Neuronal stem cell (in vitro differentiated cells): ENCODE results near the gene MYLK3.
"Not testable (repeated sequence)": the region's sequence is repeated elsewhere in the genome, so short reads cannot be mapped to it uniquely, and the experiment has no call there.

Experiments
- DNase-seq: peaks from one replicate; pipeline ENCODE4 v3.0.0-alpha.2; 2013; ENCODE audit warnings: low spot score
- H2AFZ ChIP-seq: one replicate; pipeline ENCODE4 v1.6.1; 2013; ENCODE audit warnings: mild to moderate bottlenecking, low read length, inconsistent platforms
- H2AK5ac ChIP-seq: 2 replicates; pipeline ENCODE4 v1.6.1; 2013; ENCODE audit warnings: low read depth, mild to moderate bottlenecking, inconsistent platforms, low read length, moderate library complexity, mixed read lengths
- H2BK120ac ChIP-seq: 2 replicates; pipeline ENCODE4 v1.6.1; 2013; ENCODE audit warnings: low read depth, mild to moderate bottlenecking, inconsistent platforms, low read length, moderate library complexity, mixed read lengths
- H2BK12ac ChIP-seq: one replicate; pipeline ENCODE4 v1.6.1; 2013; ENCODE audit warnings: low read length, inconsistent platforms
- H2BK15ac ChIP-seq: 2 replicates; pipeline ENCODE4 v1.6.1; 2013; ENCODE audit warnings: mild to moderate bottlenecking, low read length, inconsistent platforms, mixed read lengths
- H2BK5ac ChIP-seq: one replicate; pipeline ENCODE4 v1.6.1; 2013; ENCODE audit warnings: inconsistent platforms, mild to moderate bottlenecking, low read length, moderate library complexity
- H3K14ac ChIP-seq: one replicate; pipeline ENCODE4 v1.6.1; 2013; ENCODE audit warnings: low read length, inconsistent platforms
- H3K18ac ChIP-seq: 2 replicates; pipeline ENCODE4 v1.6.1; 2013; ENCODE audit warnings: low read length, inconsistent platforms
- H3K23ac ChIP-seq: 2 replicates; pipeline ENCODE4 v1.6.1; 2013; ENCODE audit warnings: low read depth, mild to moderate bottlenecking, mixed read lengths, low read length, inconsistent platforms; ENCODE audit not compliant: poor library complexity
- H3K27ac ChIP-seq: replicated peaks from 3 replicates; pipeline ENCODE4 v1.5.1; 2013; ENCODE audit warnings: low read length, inconsistent platforms
- H3K27me3 ChIP-seq, 3 experiments: 2 replicates each; pipeline ENCODE4 v1.6.1; 2013; ENCODE audit warnings: low read length in 3 of 3, mild to moderate bottlenecking in 2 of 3, inconsistent platforms in 1 of 3, low read depth in 1 of 3, mixed read lengths in 1 of 3, moderate library complexity in 1 of 3; ENCODE audit not compliant: control insufficient read depth in 3 of 3, insufficient read depth in 3 of 3
- H3K36me3 ChIP-seq, 2 donors: replicated peaks in 1 of 2; 2 replicates each; pipeline ENCODE4 v1.6.1; 2013; ENCODE audit warnings: low read length in 2 of 2; ENCODE audit not compliant: control insufficient read depth in 2 of 2, insufficient read depth in 2 of 2
- H3K4ac ChIP-seq: 2 replicates; pipeline ENCODE4 v1.6.1; 2013; ENCODE audit warnings: inconsistent platforms, mild to moderate bottlenecking, low read length, moderate library complexity
- H3K4me1 ChIP-seq, 2 donors: 1 replicate in 1 of 2; 2 replicates in 1 of 2; pipeline ENCODE4 v1.6.1; 2013; ENCODE audit warnings: low read length in 2 of 2, low read depth in 1 of 2; ENCODE audit not compliant: control insufficient read depth in 2 of 2, insufficient read depth in 1 of 2
- H3K4me2 ChIP-seq: one replicate; pipeline ENCODE4 v1.6.1; 2013; ENCODE audit warnings: mild to moderate bottlenecking, low read length, inconsistent platforms; ENCODE audit not compliant: insufficient read depth, poor library complexity, severe bottlenecking
- H3K4me3 ChIP-seq, 2 donors: 2 replicates each; pipeline ENCODE4 v1.5.1; 2013; ENCODE audit warnings: low read length in 2 of 2, mild to moderate bottlenecking in 2 of 2, inconsistent platforms in 1 of 2, moderate library complexity in 1 of 2
- H3K79me1 ChIP-seq: one replicate; pipeline ENCODE4 v1.6.1; 2013; ENCODE audit warnings: low read depth, mild to moderate bottlenecking, inconsistent platforms, low read length, moderate library complexity
- H3K9ac ChIP-seq: one replicate; pipeline ENCODE4 v1.6.1; 2013; ENCODE audit warnings: mild to moderate bottlenecking, low read depth, low read length, inconsistent platforms; ENCODE audit not compliant: poor library complexity
- H3K9me3 ChIP-seq, 2 donors: replicated peaks in 1 of 2; 2 replicates each; pipeline versions ENCODE3 to v1.6.1; 2013; ENCODE audit warnings: low read length in 2 of 2, mild to moderate bottlenecking in 2 of 2, inconsistent platforms in 1 of 2, low read depth in 1 of 2, mixed read lengths in 1 of 2, moderate library complexity in 1 of 2; ENCODE audit not compliant: control insufficient read depth in 2 of 2, insufficient read depth in 1 of 2
- H4K8ac ChIP-seq: one replicate; pipeline ENCODE4 v1.6.1; 2013; ENCODE audit warnings: low read depth, mild to moderate bottlenecking, inconsistent platforms, low read length, moderate library complexity
- H4K91ac ChIP-seq: one replicate; pipeline ENCODE4 v1.6.1; 2013; ENCODE audit warnings: low read length, low read depth, mild to moderate bottlenecking, inconsistent platforms; ENCODE audit not compliant: poor library complexity
- WGBS, 2 donors: extraction: QIAGEN DNeasy Blood & Tissue Kit; methylation state at CpG; one replicate each; pipeline ENCODE4 v1.1.7; 2013; ENCODE audit warnings: missing lambda C conversion rate in 2 of 2, mixed read lengths in 1 of 2; ENCODE audit not compliant: insufficient read length in 2 of 2, insufficient replicate concordance in 1 of 2; ENCODE audit errors: extremely low coverage in 2 of 2; 5-methylcytosine and 5-hydroxymethylcytosine counted together

The MYLK3 gene

DNA sequence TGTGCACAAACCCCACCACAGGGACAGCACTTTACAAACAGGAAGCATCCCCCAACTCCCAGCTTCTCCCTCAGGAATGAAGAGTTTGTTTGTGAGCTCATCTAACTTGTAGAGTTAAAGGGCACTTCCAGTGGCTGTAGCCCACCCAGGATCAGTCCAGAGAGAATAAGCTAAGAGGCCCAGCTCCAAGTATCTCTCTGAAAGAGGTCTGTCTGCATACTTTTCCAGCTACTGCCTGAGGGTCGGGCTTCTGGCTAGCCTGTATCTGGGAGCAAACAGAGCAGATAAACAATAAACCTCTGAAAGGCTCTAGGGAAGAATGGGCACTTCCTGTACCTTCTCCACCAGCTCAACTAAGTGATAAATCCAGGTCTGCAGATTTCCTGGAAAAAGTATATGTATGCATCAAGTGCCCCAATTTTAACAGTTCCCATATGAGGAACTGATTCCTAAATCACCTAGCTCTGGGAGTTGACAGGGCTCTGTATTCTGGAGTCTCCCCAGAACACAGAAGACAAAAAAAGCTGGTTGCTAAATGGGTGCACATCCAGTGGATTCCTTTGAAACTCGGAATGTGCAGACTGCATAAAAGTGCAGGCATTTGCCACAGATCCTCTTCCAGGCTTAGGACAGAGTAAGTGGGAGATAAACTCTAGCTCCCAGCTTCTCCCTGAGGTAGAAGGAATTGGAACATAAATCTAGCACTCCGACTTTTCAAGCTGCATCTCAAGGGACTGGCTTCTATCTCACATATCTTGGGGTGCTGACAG lies 37.1 kb upstream of the MYLK3 start:
- H2BK12ac ChIP-seq = no peak overlapping the region
- H3K9ac ChIP-seq = no peak overlapping the region
- no peak overlapping the region for H2BK5ac ChIP-seq
- H2BK120ac ChIP-seq = no peak overlapping the region
- H3K4ac ChIP-seq = no peak overlapping the region
- H3K79me1 ChIP-seq = no peaks in the 10 kb centered on the region
- H2AK5ac ChIP-seq = no peak overlapping the region
- peaks cover 0 to 3% of the 10 kb centered on the region in 2 donors for H3K9me3 ChIP-seq
- no peak overlapping the region for H2BK15ac ChIP-seq
- H3K23ac ChIP-seq = no peak overlapping the region
- no peak overlapping the region for H3K4me3 ChIP-seq
- no peak overlapping the region for H3K27ac ChIP-seq
- no peak overlapping the region for H4K91ac ChIP-seq
- no peak overlapping the region for H3K18ac ChIP-seq
- no peak overlapping the region for H3K4me2 ChIP-seq
- H3K27me3 ChIP-seq = no peaks in the 10 kb centered on the region
- no peak for DNase-seq
- WGBS, 2 donors = no CpG with 5 or more reads among the region's 3 CpGs
- no peak overlapping the region for H3K14ac ChIP-seq
- peak overlapping the region; percentile 54 for H2AFZ ChIP-seq
- no peak overlapping the region for H4K8ac ChIP-seq
- H3K4me1 ChIP-seq = no peaks in the 10 kb centered on the region
- H3K36me3 ChIP-seq = no peaks in the 10 kb centered on the region

DNA sequence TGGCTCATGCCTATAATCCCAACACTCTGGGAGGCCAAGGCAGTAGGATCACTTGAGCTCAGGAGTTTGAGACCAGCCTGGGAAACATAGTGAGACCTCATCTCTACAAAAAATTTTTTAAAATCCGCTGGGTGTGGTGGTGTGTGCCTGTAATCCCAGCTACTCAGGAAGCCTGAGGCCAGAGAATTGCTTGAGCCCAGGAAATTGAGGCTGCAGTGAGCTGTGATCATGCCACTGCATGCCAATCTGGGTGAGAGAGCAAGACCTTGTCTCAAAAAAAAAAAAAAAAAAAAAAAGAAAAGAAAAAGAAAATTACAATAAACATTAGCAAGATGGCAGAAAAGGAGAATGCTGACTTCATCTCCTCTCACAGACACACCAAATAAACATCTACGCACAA lies 36.4 kb upstream of the MYLK3 start:
- not testable (repeated sequence) for H3K4me3 ChIP-seq, H3K9me3 ChIP-seq, DNase-seq, H3K4ac ChIP-seq, H3K18ac ChIP-seq, H3K23ac ChIP-seq, H2BK15ac ChIP-seq, H3K79me1 ChIP-seq, H2BK12ac ChIP-seq, H4K91ac ChIP-seq, H2AK5ac ChIP-seq, H3K27ac ChIP-seq, H3K4me1 ChIP-seq, H4K8ac ChIP-seq, H3K27me3 ChIP-seq, H3K4me2 ChIP-seq, H3K36me3 ChIP-seq, H2BK120ac ChIP-seq, H3K14ac ChIP-seq, H2BK5ac ChIP-seq, H3K9ac ChIP-seq
- no CpG with 5 or more reads among the region's 2 CpGs for WGBS, 2 donors
- peak overlapping the region; percentile 54 for H2AFZ ChIP-seq

DNA sequence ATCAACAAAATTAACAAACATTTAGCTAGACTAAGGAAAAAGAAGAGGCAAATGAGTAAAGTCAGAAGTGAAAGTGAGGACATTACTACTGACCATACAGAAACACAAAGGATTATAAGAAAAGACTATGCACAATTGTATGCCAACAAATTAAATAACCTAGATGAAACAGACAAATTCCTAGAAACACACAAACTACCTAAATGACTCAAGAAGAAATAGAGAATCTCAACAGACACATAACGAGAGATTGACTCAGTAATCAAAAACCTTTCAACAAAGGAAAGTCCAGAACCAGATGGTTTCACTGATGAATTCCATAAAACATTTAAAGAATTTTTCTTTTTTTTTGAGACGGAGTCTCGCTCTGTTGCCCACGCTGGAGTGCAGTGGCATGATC lies 35.7 kb upstream of the MYLK3 start:
- Histone ChIP-seq H3K4ac (no peak overlapping the region), H3K27me3 (no peaks in the 10 kb centered on the region)
- no CpG with 5 or more reads among the region's 4 CpGs for WGBS, 2 donors

DNA sequence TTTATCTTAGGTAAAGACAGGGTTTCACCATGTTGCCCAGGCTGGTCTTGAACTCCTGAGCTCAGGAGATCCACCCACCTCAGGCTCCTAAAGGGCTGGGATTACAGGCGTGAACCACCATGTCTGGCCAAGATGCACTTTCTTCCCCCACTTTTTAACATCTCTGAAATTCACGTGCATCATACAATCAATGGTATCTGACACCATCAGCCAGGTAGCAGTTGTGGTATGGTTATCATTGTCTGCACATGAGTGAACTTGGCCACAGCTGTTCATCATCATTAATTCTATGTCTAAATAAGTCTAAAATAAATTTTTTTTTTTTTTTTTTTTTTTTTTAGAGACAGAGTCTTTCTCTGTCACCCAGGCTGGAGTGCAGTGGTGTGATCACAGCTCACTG lies 34.2 kb upstream of the MYLK3 start:
- no peak overlapping the region for H3K23ac ChIP-seq
- WGBS, 2 donors = no CpG with 5 or more reads among the region's 2 CpGs

More for the DNA sequence above, 35.7 kb upstream of the MYLK3 start:
- H2AFZ ChIP-seq = no peak overlapping the region
- DNase-seq = no peak
- no peak overlapping the region for H2BK5ac ChIP-seq
- H3K14ac ChIP-seq = no peak overlapping the region
- no peak overlapping the region for H4K91ac ChIP-seq
- no peaks in the 10 kb centered on the region for H3K79me1 ChIP-seq
- no peak overlapping the region for H3K27ac ChIP-seq
- no peak overlapping the region for H3K18ac ChIP-seq
- H3K9me3 ChIP-seq = peaks cover under 1 to 2% of the 10 kb centered on the region in 2 donors
- no peaks in the 10 kb centered on the region for H3K4me1 ChIP-seq
- H3K4me2 ChIP-seq = no peak overlapping the region
- H3K23ac ChIP-seq = no peak overlapping the region
- H2BK15ac ChIP-seq = no peak overlapping the region
- H2BK120ac ChIP-seq = no peak overlapping the region
- H2BK12ac ChIP-seq = no peak overlapping the region
- no peak overlapping the region for H3K4me3 ChIP-seq
- no peaks in the 10 kb centered on the region for H3K36me3 ChIP-seq
- no peak overlapping the region for H3K9ac ChIP-seq
- H2AK5ac ChIP-seq = no peak overlapping the region
- no peak overlapping the region for H4K8ac ChIP-seq

More for the DNA sequence above, 34.2 kb upstream of the MYLK3 start:
- H2BK5ac ChIP-seq = no peak overlapping the region
- H2BK12ac ChIP-seq = no peak overlapping the region
- H2BK120ac ChIP-seq = no peak overlapping the region
- no peaks in the 10 kb centered on the region for H3K79me1 ChIP-seq
- no peak overlapping the region for H4K91ac ChIP-seq
- no peak overlapping the region for H3K18ac ChIP-seq
- no peak overlapping the region for H3K27ac ChIP-seq
- H3K27me3 ChIP-seq = no peaks in the 10 kb centered on the region
- no peak overlapping the region for H3K4me2 ChIP-seq
- H2AFZ ChIP-seq = no peak overlapping the region
- H3K4ac ChIP-seq = no peak overlapping the region
- no peak overlapping the region for H2BK15ac ChIP-seq
- H3K36me3 ChIP-seq = no peaks in the 10 kb centered on the region
- no peak overlapping the region for H3K4me3 ChIP-seq
- H3K4me1 ChIP-seq = no peaks in the 10 kb centered on the region
- H2AK5ac ChIP-seq = no peak overlapping the region
- no peak for DNase-seq
- no peak overlapping the region for H3K14ac ChIP-seq
- no peak overlapping the region for H4K8ac ChIP-seq
- H3K9ac ChIP-seq = no peak overlapping the region
- peaks cover 5 to 9% of the 10 kb centered on the region in 2 donors for H3K9me3 ChIP-seq
